Measurements from ENCODE around the gene HNRNPL. TPM values are rescaled to one million over a fixed set of nuclear protein-coding genes. Genes with fewer than 3 reads are reported as not detected.
"Not testable (repeated sequence)": the region's sequence is repeated elsewhere in the genome, so short reads cannot be mapped to it uniquely, and the experiment has no call there.

The HNRNPL gene
- total and polyA plus RNA-seq, 9 of the 15 experiments (the other 6 are each of a cell fraction or from before 2014, with no cell fraction given), result 39.5 to 610 (median 299) TPM

- TF ChIP-seq TCF15 (CRISPR knock-in tag; IDR thresholded peaks at IDR 0.05), result peak; percentile 29; the same call in 1 of the 2 replicates
- TF ChIP-seq BHLHE40 (IDR thresholded peaks at IDR 0.05; ENCODE audit: low read length), result peak; percentile 48; the same call in 1 of the 2 replicates
- peak; percentile 51 for TF ChIP-seq USF2 (CRISPR knock-in tag; IDR thresholded peaks at IDR 0.05)
- peak; percentile 14; the same call in 1 of the 2 replicates for TF ChIP-seq SMARCA4 (IDR thresholded peaks at IDR 0.05)
- peak; percentile 40 for TF ChIP-seq SMAD4 (CRISPR knock-in tag; conservative IDR thresholded peaks at IDR 0.05)
- TF ChIP-seq MAX (CRISPR knock-in tag; IDR thresholded peaks at IDR 0.05), result 0 out of 2 replicates have a peak, but pooled peaks have one; percentile 23
- peak; percentile 61 for TF ChIP-seq C11orf30 (IDR thresholded peaks at IDR 0.05; ENCODE audit: low read depth)
- not testable (repeated sequence) for TF ChIP-seq NR2C2 (CRISPR knock-in tag; IDR thresholded peaks at IDR 0.05)
- 0 out of 2 replicates have a peak, but pooled peaks have one; percentile 19 for TF ChIP-seq NR2C2 (tag; IDR thresholded peaks at IDR 0.05)
- TF ChIP-seq ZNF316 (IDR thresholded peaks at IDR 0.05), result peak; percentile 88
- TF ChIP-seq CBFA2T2 (conservative IDR thresholded peaks at IDR 0.05), result peak; percentile 81
- TF ChIP-seq MAFK (IDR thresholded peaks at IDR 0.05; ENCODE audit: low read length), result peak; percentile 35; the same call in 1 of the 2 replicates
These were observed 9.9 kb upstream of the HNRNPL start (continued) for GRCh38 chr19:38859631-38860204.
